Esophagus muscularis mucosa (tissue), 4 donors: ENCODE measurements around the gene GALE.

Source experiments
- CTCF ChIP-seq, 3 experiments: fragments of 200-600 bp in 2 of 3; fragments of 450-650 bp in 1 of 3; sonication (generic) in 2 of 3; IDR thresholded peaks; one replicate each; pipeline ENCODE4 v1.5.1; 2017 to 2019; ENCODE audit warnings: antibody characterized with exemption in 3 of 3, mild to moderate bottlenecking in 2 of 3, moderate library complexity in 1 of 3
- EP300 ChIP-seq: sonication (generic); formaldehyde crosslinking; IDR thresholded peaks from one replicate; pipeline ENCODE4 v1.6.1; 2017; ENCODE audit warnings: antibody characterized with exemption
- POLR2AphosphoS5 ChIP-seq, 2 donors: sonication (generic); formaldehyde crosslinking; IDR thresholded peaks; one replicate each; pipeline ENCODE4 v1.6.1; 2017; ENCODE audit warnings: antibody characterized with exemption in 2 of 2

GRCh38 chr1:23809751-23810171 is 9.2 kb upstream of the GALE start:
- peak; percentile 71 to 80 (median 77) for TF ChIP-seq CTCF (IDR thresholded peaks at IDR 0.05)
- peak in 1 of 2 donors; percentile 51 for TF ChIP-seq POLR2AphosphoS5 (IDR thresholded peaks at IDR 0.05)
- TF ChIP-seq EP300 = no peak
